NCI-H524 treated with DMSO at 0.1 percent for 48 hours (cell line): ENCODE results near the gene MAPK1IP1L.

ENCODE experiments used
- DNase-seq: peaks from one replicate; lab custom pipeline; 2025; lab: John Stamatoyannopoulos, UW

Gene MAPK1IP1L

GRCh38 chr14:55097881-55098560 is 46.6 kb downstream of the MAPK1IP1L start:
- no peak for DNase-seq

GRCh38 chr14:55098561-55098898 is 47.1 kb downstream of the MAPK1IP1L start:
- no peak for DNase-seq

GRCh38 chr14:55099756-55100155 is 48.3 kb downstream of the MAPK1IP1L start:
- DNase-seq = no peak

GRCh38 chr14:55101698-55102097 is 50.3 kb downstream of the MAPK1IP1L start:
- no peak for DNase-seq

GRCh38 chr14:55102141-55102621 is 50.7 kb downstream of the MAPK1IP1L start:
- DNase-seq = no peak

- DNase-seq = no peak
Observed at GRCh38 chr14:55103005-55103640, 51.7 kb downstream of the MAPK1IP1L start.

GRCh38 chr14:55103971-55104954 is 52.8 kb downstream of the MAPK1IP1L start:
- DNase-seq = no peak

GRCh38 chr14:55105991-55106390 is 54.5 kb downstream of the MAPK1IP1L start:
- no peak for DNase-seq

GRCh38 chr14:55107766-55108554 is 56.5 kb downstream of the MAPK1IP1L start:
- no peak for DNase-seq

GRCh38 chr14:55109836-55110235 is 58.4 kb downstream of the MAPK1IP1L start:
- no peak for DNase-seq

GRCh38 chr14:55111122-55111708 is 59.8 kb downstream of the MAPK1IP1L start:
- no peak for DNase-seq

GRCh38 chr14:55114720-55115119 is 63.3 kb downstream of the MAPK1IP1L start:
- DNase-seq = no peak

GRCh38 chr14:55115460-55115859 is 64.0 kb downstream of the MAPK1IP1L start:
- DNase-seq = no peak

GRCh38 chr14:55115861-55116245 is 64.4 kb downstream of the MAPK1IP1L start:
- DNase-seq = no peak

GRCh38 chr14:55116246-55117030 is 65.0 kb downstream of the MAPK1IP1L start:
- DNase-seq = no peak

GRCh38 chr14:55117803-55118441 is 66.5 kb downstream of the MAPK1IP1L start:
- no peak for DNase-seq

- no peak for DNase-seq
Observed at GRCh38 chr14:55118761-55119160, 67.3 kb downstream of the MAPK1IP1L start.
